AG09319 (cell line): ENCODE data around the gene RBBP9.

Source experiments
- DNase-seq: peaks from one replicate; pipeline ENCODE4 v3.0.0-alpha.2; 2010; ENCODE audit warnings: low read depth; ENCODE audit errors: extremely low read depth
- TF ChIP-seq, protein P1 (sequence below): IDR thresholded peaks from 2 replicates; pipeline ENCODE4 v1.5.1; 2011; ENCODE audit warnings: low read depth, mild to moderate bottlenecking, inconsistent platforms, low read length, moderate library complexity

Gene RBBP9

GRCh38 chr20:18496740-18497592 lies at the start of gene RBBP9:
Gene RBBP9, minus strand, starts transcription at chr20:18497225. Its CDS starts 58 bp downstream, at chr20:18497167.
- TF ChIP-seq, protein P1, sequence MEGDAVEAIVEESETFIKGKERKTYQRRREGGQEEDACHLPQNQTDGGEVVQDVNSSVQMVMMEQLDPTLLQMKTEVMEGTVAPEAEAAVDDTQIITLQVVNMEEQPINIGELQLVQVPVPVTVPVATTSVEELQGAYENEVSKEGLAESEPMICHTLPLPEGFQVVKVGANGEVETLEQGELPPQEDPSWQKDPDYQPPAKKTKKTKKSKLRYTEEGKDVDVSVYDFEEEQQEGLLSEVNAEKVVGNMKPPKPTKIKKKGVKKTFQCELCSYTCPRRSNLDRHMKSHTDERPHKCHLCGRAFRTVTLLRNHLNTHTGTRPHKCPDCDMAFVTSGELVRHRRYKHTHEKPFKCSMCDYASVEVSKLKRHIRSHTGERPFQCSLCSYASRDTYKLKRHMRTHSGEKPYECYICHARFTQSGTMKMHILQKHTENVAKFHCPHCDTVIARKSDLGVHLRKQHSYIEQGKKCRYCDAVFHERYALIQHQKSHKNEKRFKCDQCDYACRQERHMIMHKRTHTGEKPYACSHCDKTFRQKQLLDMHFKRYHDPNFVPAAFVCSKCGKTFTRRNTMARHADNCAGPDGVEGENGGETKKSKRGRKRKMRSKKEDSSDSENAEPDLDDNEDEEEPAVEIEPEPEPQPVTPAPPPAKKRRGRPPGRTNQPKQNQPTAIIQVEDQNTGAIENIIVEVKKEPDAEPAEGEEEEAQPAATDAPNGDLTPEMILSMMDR, result no peak
- peak; percentile 44 for DNase-seq

DNA sequence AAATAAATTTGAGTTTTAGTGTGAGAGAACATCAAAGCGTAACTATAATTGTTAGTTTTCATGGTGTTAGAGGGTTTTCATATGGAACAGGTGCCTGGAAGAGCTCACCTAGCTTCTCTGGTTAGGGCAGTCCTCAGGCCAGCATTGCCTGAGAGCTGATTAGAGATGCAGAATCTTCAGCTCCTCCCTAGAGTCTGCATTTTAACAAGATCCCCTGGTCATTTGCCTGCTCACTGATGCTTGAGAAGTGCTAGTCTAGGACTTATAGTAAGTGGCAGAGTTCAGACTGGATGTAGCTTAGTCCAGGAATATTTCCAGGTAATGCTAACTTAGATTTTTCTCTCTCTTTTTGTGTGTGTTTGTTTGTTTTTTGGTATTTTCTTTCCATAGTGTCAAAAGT lies 48.5 kb upstream of the RBBP9 start:
- TF ChIP-seq, protein P1, result no peak
- no peak for DNase-seq

DNA sequence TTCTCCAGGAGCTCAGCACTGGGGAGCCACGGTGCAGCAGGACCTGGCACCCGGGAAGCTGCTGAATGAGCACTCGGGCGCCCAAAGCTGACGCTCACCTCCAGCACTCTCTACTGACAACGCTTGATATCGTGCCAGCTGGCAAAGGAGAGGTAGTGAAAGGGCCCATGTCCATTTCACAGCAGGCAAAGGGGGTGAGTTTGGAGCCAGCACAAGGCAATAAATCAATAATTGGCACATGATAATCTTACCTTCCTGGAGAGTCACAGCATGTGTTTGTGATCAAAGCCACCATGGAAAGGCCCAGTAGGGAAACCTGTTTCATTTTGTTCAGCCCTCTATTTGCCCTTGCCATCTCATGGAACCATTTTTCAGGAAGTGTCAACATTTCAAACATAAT lies 46.9 kb upstream of the RBBP9 start:
- TF ChIP-seq, protein P1, result no peak
- DNase-seq, result no peak

DNA sequence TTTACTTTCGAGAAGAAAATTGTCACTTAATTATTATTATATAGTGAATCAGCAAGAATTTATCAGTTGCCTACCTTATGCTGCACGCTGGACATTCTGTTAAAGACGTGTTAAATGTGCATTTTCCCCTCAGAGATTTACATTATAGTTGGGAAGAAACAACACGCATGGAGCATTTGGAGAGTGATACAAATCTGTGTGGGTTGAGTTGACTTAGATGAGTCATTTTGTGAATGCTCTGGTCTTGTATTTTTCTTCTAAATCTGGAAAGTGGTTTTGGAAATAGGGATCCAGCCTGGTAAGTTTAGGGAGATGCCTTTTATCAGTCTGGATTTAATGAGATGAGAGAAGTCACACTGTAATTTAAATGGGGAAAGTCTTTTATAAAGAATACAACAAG lies 46.2 kb upstream of the RBBP9 start:
- no peak for DNase-seq
- TF ChIP-seq, protein P1, result no peak

DNA sequence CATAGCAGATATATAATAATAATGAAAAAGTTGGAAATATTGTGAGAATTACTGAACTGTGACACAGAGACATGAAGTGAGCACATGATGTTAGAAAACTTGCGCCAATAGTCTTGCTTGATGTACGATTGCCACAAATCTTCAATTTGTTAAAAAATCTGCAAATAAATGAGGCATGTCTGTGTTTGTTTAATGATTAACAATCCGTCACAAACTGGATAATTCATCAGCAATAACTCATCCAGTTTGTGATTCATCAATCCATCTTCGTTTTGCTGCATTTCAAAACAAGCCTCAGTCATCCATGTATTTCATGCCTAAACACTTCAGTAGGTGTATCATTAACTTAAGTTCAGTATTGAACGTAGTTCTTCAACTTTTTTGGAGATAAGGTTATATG lies 44.7 kb upstream of the RBBP9 start:
- DNase-seq, result no peak
- TF ChIP-seq, protein P1, result no peak

DNA sequence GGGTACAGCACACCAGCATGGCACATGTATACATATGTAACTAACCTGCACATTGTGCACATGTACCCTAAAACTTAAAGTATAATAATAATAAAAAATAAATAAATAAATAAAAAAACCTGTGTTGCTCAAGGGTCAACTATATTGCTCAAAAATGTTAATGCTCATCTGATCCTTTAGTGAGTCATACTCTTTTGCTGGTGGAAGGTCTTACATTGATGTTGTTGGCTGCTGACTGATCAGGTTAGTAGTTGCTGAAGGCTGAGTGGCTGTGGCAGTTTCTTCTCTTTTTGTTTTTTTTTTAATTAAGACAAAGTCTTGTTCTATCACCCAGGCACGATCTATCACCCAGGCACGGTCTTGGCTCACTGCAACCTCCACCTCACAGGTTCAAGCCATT lies 40.6 kb upstream of the RBBP9 start:
- TF ChIP-seq, protein P1, result no peak
- DNase-seq, result no peak

GRCh38 chr20:18533978-18534644 lies 37.1 kb upstream of the RBBP9 start:
- no peak for DNase-seq
- TF ChIP-seq, protein P1, result no peak
